GM12878 (cell line): Measurements from ENCODE around the gene KRT73. TPM values are rescaled to one million over a fixed set of nuclear protein-coding genes. Genes with fewer than 3 reads are reported as not detected.
A peak's percentile ranks its signal among the peaks of the same experiment; 100 is the strongest.

ENCODE experiments used
- ATAC-seq: fragments of 200-7000 bp; cut with Tn5 transposase; 3 replicates; pipeline ENCODE4 v1.9.1; 2020; ENCODE audit warnings: mild to moderate bottlenecking, moderate library complexity
- BruUV-seq: library from RNA; stranded (reverse); fragments of 400-500 nt; replicated peaks from 2 replicates; lab custom pipeline; 2021; lab: Mats Ljungman, UMichigan
- CTCF ChIA-PET: fragments of 300-600 bp; sonication (Branson Sonifier 250); formaldehyde crosslinking; extraction: SDS; loops from one replicate; lab custom pipeline; 2021; ENCODE audit warnings: inconsistent platforms; lab: Yijun Ruan, JAX
- POLR2A ChIA-PET: fragments of 350-600 bp; formaldehyde crosslinking; extraction: SDS; loops from one replicate; lab custom pipeline; 2021; ENCODE audit warnings: inconsistent platforms; lab: Charles Lee
- RAD21 ChIA-PET: fragments of 300-600 bp; sonication (Branson Sonifier 250); formaldehyde crosslinking; loops from one replicate; lab custom pipeline; 2023; ENCODE audit warnings: antibody characterized with exemption; ENCODE audit not compliant: unreplicated experiment; lab: Charles Lee
- SMC1A ChIA-PET: fragments of 300-600 bp; sonication (Branson Sonifier 250); formaldehyde crosslinking; loops from one replicate; lab custom pipeline; 2023; ENCODE audit not compliant: unreplicated experiment, uncharacterized antibody; lab: Charles Lee
- DNase-seq: peaks from one replicate; pipeline ENCODE4 v3.0.0-alpha.2; 2011; ENCODE audit warnings: low read depth, low spot score
- FAIRE-seq: peaks from 3 replicates; lab custom pipeline; 2011; peaks lifted over from hg19 to GRCh38; lab: Jason Lieb, UNC
- H2AFZ ChIP-seq: 2 replicates; pipeline ENCODE4 v1.6.0; 2011; ENCODE audit warnings: low read depth, low read length, control low read depth; ENCODE audit not compliant: control insufficient read depth
- H3K27ac ChIP-seq: 2 replicates; pipeline ENCODE4 v1.5.1; 2011; ENCODE audit warnings: control low read depth; ENCODE audit not compliant: control insufficient read depth, insufficient read depth
- H3K27me3 ChIP-seq, 2 experiments: replicated peaks in 1 of 2; 2 replicates each; pipeline versions ENCODE4 v1.6.0 to v1.6.1; 2011; ENCODE audit warnings: low read length in 1 of 2; ENCODE audit not compliant: control insufficient read depth in 2 of 2, insufficient read depth in 2 of 2
- H3K36me3 ChIP-seq, 2 experiments: 2 replicates each; pipeline ENCODE4 v1.5.1; 2011; ENCODE audit warnings: low read length in 1 of 2; ENCODE audit not compliant: control insufficient read depth in 2 of 2, insufficient read depth in 2 of 2
- H3K4me1 ChIP-seq: 2 replicates; pipeline ENCODE4 v1.6.1; 2011; ENCODE audit warnings: mild to moderate bottlenecking, low read length, moderate library complexity, mixed read lengths; ENCODE audit not compliant: control insufficient read depth, insufficient read depth
- H3K4me2 ChIP-seq: 2 replicates; pipeline ENCODE4 v1.6.0; 2011; ENCODE audit warnings: control low read depth; ENCODE audit not compliant: control insufficient read depth, insufficient read depth
- H3K4me3 ChIP-seq: fragments of 200-600 bp; sonication (generic); 2 replicates; pipeline ENCODE4 v1.5.1; 2016
- H3K79me2 ChIP-seq: 2 replicates; pipeline ENCODE4 v1.6.0; 2011; ENCODE audit warnings: low read length; ENCODE audit not compliant: control insufficient read depth, insufficient read depth
- H3K9ac ChIP-seq: 2 replicates; pipeline ENCODE4 v1.8.0; 2011; ENCODE audit warnings: low read length, control low read depth, mixed read lengths; ENCODE audit not compliant: control insufficient read depth, insufficient read depth
- H3K9me3 ChIP-seq: replicated peaks from 3 replicates; pipeline ENCODE4 v1.5.1; 2011; ENCODE audit warnings: mild to moderate bottlenecking, low read length; ENCODE audit not compliant: control insufficient read depth, insufficient read depth
- H4K20me1 ChIP-seq: 2 replicates; pipeline ENCODE4 v1.6.0; 2011; ENCODE audit not compliant: control insufficient read depth, insufficient read depth
- CTCF ChIP-seq, 3 experiments: IDR thresholded peaks in 2 of 3; conservative IDR thresholded peaks in 1 of 3; 2 replicates each; pipeline ENCODE4 v1.5.1; 2011; ENCODE audit warnings: low read depth in 3 of 3, low read length in 3 of 3, mild to moderate bottlenecking in 3 of 3, control low read depth in 2 of 3, moderate library complexity in 2 of 3, inconsistent platforms in 1 of 3, mixed read lengths in 1 of 3; ENCODE audit not compliant: control insufficient read depth in 2 of 3, insufficient read depth in 1 of 3; ENCODE audit errors: extremely low read depth in 1 of 3
- NBN ChIP-seq: fragments of 450-650 bp; IDR thresholded peaks from 2 replicates; pipeline ENCODE4 v1.6.1; 2016
- PAX8 ChIP-seq: fragments of 450-650 bp; IDR thresholded peaks from 2 replicates; pipeline ENCODE4 v1.6.1; 2017; ENCODE audit warnings: mild to moderate bottlenecking, moderate library complexity
- RAD21 ChIP-seq: IDR thresholded peaks from 2 replicates; pipeline ENCODE4 v1.6.1; 2011; ENCODE audit warnings: mild to moderate bottlenecking, low read depth, low read length, moderate library complexity; ENCODE audit not compliant: insufficient read depth
- SMC3 ChIP-seq: IDR thresholded peaks from 2 replicates; pipeline ENCODE4 v1.6.1; 2011; ENCODE audit warnings: low read length, improper control_type of control experiment, borderline replicate concordance
- YBX1 ChIP-seq: fragments of 450-650 bp; IDR thresholded peaks from 2 replicates; pipeline ENCODE4 v1.6.1; 2016; ENCODE audit warnings: antibody characterized with exemption
- WGBS: methylation state at CpG from one replicate; pipeline ENCODE4 v1.1.6; 2016; ENCODE audit warnings: low lambda C conversion rate; ENCODE audit not compliant: insufficient replicate concordance, insufficient coverage; ENCODE audit errors: missing lambda C conversion rate; 5-methylcytosine and 5-hydroxymethylcytosine counted together
- in situ Hi-C: fragments of 300-500 bp; cut with MboI; formaldehyde crosslinking; loops from 9 replicates; pipeline ENCODE4 v1.14.3; 2018; ENCODE audit warnings: mixed read lengths
- intact Hi-C: fragments of 100-400 bp; cut with micrococcal nuclease; formaldehyde crosslinking; loops from one replicate; pipeline ENCODE4 v1.14.2; 2022; ENCODE audit not compliant: unreplicated experiment
- polyA plus RNA-seq, 11 experiments: library from polyadenylated mRNA; depleted of rRNA in 4 of 11; unstranded in 6 of 11; stranded (reverse) in 5 of 11; fragments of >200 nt; fragmentation: Nextera tagmentation in 4 of 11; fragmentation: Illumina TruSeq in 1 of 11; extraction: Ambion mirVana in 4 of 11; extraction: Trizol in 1 of 11; gene quantifications; 1 replicate in 1 of 11; 2 replicates in 10 of 11; pipeline versions ENCODE4 v1.2.1 to v1.2.3, GENCODE V29; 2011 to 2016; ENCODE audit warnings: inconsistent platforms in 2 of 11, missing spikeins in 2 of 11, low read depth in 1 of 11
- total RNA-seq, 4 experiments: library from RNA; depleted of rRNA in 3 of 4; stranded (reverse); fragments of >200 nt in 3 of 4; fragmentation: Illumina TruSeq in 1 of 4; extraction: Trizol in 1 of 4; gene quantifications; 2 replicates each; pipeline versions ENCODE4 v1.2.1 to v1.2.3, GENCODE V29; 2013 to 2021

The KRT73 gene
- total and polyA plus RNA-seq, 10 of the 15 experiments (the other 5 are each of a cell fraction or from before 2014, with no cell fraction given): not detected

GRCh38 chr12:52582971-52583456 is 35.3 kb downstream of the KRT73 start:
- Histone ChIP-seq H3K9ac (no peak overlapping the region), H3K27me3 (peaks cover 0 to 5% of the 10 kb centered on the region in 2 experiments; a peak in 3 of 4 replicates), H2AFZ (no peak overlapping the region), H3K9me3 (no peaks in the 10 kb centered on the region), H3K79me2 (no peaks in the 10 kb centered on the region), H4K20me1 (no peaks in the 10 kb centered on the region), H3K36me3 (no peaks in the 10 kb centered on the region), H3K4me3 (no peak overlapping the region), H3K4me1 (no peaks in the 10 kb centered on the region), H3K4me2 (no peak overlapping the region), H3K27ac (no peak overlapping the region)
- WGBS: 2% methylated on average over 7 of the region's 7 CpGs
- DNase-seq: no peak
- no peak for FAIRE-seq
- ChIA-PET SMC1A (interaction anchor here (1.0 to 1.2 kb wide), 2 partner anchors 290 to 297 kb away, joined by 3 to 4 read pairs; no protein-coding TSS in a partner anchor), CTCF (interaction anchor here (0.9 to 5.3 kb wide), 6 partner anchors 14 to 301 kb away, joined by 3 to 36 read pairs (median 4); no protein-coding TSS in a partner anchor), POLR2A (no interaction called here), RAD21 (interaction anchor here (0.9 to 1.0 kb wide), 2 partner anchors 282 to 287 kb away, joined by 3 to 4 read pairs; no protein-coding TSS in a partner anchor)
- BruUV-seq: no TSS peak
- intact Hi-C loops: loop anchor here (1.0 to 2.0 kb wide), 3 partner anchors 288 to 398 kb away; no protein-coding TSS in a partner anchor
- in situ Hi-C loops: loop anchor here (10.0 kb wide), 1 partner anchor 282 kb away; no protein-coding TSS in a partner anchor
- ATAC-seq: peak; percentile 90
- TF ChIP-seq CTCF (IDR thresholded peaks at IDR 0.05 in 2 of 3, conservative IDR thresholded peaks at IDR 0.05 in 1 of 3; ENCODE audit: control insufficient read depth in 2 of 3, extremely low read depth in 1 of 3, insufficient read depth in 1 of 3, low read depth in 3 of 3, low read length in 3 of 3) (peak; percentile 59 to 82 (median 66); a peak in 5 of 6 replicates), SMC3 (peak; percentile 89), YBX1 (no peak), NBN (no peak), RAD21 (peak; percentile 65), PAX8 (no peak)
